Measurements from ENCODE around the gene ZBP1.

- TF ChIP-seq CTCF (IDR thresholded peaks at IDR 0.05; ENCODE audit: low read depth, low read length) = no peak
- TF ChIP-seq EZH2phosphoT487 (IDR thresholded peaks at IDR 0.05; ENCODE audit: low read depth) = peak; percentile 92
Measured at GRCh38 chr20:57619051-57619831, 985 bp downstream of the ZBP1 start.
